OCI-LY1 (cell line): ENCODE results near the gene DPEP2NB.

Experiments used
- EZH2 ChIP-seq: fragments of 200-600 bp; sonication (generic), shearing (Covaris generic); IDR thresholded peaks from 2 replicates; pipeline ENCODE4 v1.8.0; 2017; ENCODE audit warnings: borderline replicate concordance, mixed run types, mild to moderate bottlenecking, antibody characterized with exemption, low read length, moderate library complexity, mixed read lengths
- TF ChIP-seq, protein P1 (sequence below): fragments of 200-600 bp; sonication (generic), shearing (Covaris generic); IDR thresholded peaks from 2 replicates; pipeline ENCODE4 v1.5.1; 2017; ENCODE audit warnings: mild to moderate bottlenecking, antibody characterized with exemption, low read length, moderate library complexity, mixed read lengths

DNA sequence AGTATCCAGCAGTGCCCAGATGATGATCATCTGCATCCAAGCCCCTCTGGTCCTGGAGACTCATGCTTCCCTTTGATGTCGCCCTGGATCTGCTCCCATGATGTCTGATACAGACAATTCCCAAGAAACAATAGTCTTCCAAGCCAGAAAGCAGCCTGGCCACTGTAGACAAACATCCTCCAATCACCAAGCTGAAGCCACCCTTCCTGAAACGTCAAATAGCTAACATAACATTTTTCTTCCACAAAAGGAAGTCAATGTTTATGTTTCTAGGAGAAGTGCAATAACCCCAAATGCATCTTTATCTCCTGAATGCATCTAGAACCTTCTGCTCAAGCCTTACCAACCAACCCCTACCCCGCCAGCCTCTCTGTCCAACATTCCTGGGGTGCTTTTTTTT lies 15.3 kb downstream of the DPEP2NB start:
- TF ChIP-seq, protein P1, sequence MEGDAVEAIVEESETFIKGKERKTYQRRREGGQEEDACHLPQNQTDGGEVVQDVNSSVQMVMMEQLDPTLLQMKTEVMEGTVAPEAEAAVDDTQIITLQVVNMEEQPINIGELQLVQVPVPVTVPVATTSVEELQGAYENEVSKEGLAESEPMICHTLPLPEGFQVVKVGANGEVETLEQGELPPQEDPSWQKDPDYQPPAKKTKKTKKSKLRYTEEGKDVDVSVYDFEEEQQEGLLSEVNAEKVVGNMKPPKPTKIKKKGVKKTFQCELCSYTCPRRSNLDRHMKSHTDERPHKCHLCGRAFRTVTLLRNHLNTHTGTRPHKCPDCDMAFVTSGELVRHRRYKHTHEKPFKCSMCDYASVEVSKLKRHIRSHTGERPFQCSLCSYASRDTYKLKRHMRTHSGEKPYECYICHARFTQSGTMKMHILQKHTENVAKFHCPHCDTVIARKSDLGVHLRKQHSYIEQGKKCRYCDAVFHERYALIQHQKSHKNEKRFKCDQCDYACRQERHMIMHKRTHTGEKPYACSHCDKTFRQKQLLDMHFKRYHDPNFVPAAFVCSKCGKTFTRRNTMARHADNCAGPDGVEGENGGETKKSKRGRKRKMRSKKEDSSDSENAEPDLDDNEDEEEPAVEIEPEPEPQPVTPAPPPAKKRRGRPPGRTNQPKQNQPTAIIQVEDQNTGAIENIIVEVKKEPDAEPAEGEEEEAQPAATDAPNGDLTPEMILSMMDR: no peak
- no peak for TF ChIP-seq EZH2
